Memory B cell (primary cell): ENCODE measurements around the gene SNX14.
"Not testable (repeated sequence)": the region's sequence is repeated elsewhere in the genome, so short reads cannot be mapped to it uniquely, and the experiment has no call there.

Experiments
- ATAC-seq: fragments of 150-1000 bp; cut with Tn5 transposase; 2 replicates; pipeline ENCODE4 v1.10.0; 2021; ENCODE audit warnings: low read depth, mild to moderate bottlenecking, moderate library complexity
- DNase-seq, 2 donors: peaks; one replicate each; pipeline ENCODE4 v3.0.0; 2022; ENCODE audit warnings: low spot score in 2 of 2
- H3K27ac Mint-ChIP-seq: one replicate; pipeline ENCODE4 v1.8.0; 2022; ENCODE audit warnings: mild to moderate bottlenecking, moderate library complexity, mixed read lengths
- H3K27me3 Mint-ChIP-seq: one replicate; pipeline ENCODE4 v1.8.0; 2022; ENCODE audit warnings: mixed read lengths
- H3K36me3 Mint-ChIP-seq: one replicate; pipeline ENCODE4 v1.8.0; 2022; ENCODE audit warnings: mild to moderate bottlenecking, mixed read lengths
- H3K4me1 Mint-ChIP-seq: one replicate; pipeline ENCODE4 v1.8.0; 2022; ENCODE audit warnings: mixed read lengths
- H3K4me3 Mint-ChIP-seq: one replicate; pipeline ENCODE4 v1.8.0; 2022; ENCODE audit warnings: mild to moderate bottlenecking, moderate library complexity, mixed read lengths
- H3K9me3 Mint-ChIP-seq: one replicate; pipeline ENCODE4 v1.8.0; 2022; ENCODE audit warnings: mixed read lengths

The SNX14 gene

DNA sequence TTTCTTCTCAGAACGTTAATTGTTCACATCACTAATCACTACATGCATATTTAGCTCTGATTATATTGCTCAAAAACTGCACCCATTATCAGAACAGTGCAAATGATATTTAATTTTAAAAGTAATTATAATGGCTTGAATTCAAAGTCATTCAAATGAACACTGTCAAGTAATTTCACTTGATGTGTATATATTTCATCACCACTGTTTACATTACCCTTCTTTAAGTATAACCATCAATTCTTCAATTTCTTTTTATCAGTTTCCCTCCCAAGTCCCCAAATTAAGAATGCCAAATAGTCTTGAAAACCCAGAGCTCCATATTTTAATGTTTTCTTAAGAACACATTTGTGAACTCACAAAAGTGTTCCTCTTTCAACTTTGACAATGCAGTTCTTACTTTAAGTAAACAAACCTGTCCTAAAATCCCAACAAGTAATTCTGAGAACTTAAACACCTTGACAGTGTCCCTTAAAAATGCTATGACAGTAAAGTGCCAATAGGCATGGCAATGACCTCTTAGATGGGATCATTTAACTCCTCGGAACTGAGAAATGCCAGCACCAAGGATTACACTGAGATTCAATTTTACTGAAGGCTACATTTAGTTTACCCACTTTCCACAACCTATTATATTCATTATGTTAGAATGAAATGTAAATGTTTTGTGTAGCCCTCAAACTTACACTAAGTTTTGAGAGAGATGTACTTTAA is 16.7 kb upstream of the SNX14 start:
- ATAC-seq = no peak
- no peak for DNase-seq
- no peaks in the 10 kb centered on the region for H3K9me3 Mint-ChIP-seq
- peaks cover 12% of the 10 kb centered on the region for H3K36me3 Mint-ChIP-seq
- H3K4me3 Mint-ChIP-seq = no peak overlapping the region
- H3K4me1 Mint-ChIP-seq = peaks cover 2% of the 10 kb centered on the region
- H3K27ac Mint-ChIP-seq = peak overlapping the region; percentile 39
- no peaks in the 10 kb centered on the region for H3K27me3 Mint-ChIP-seq

DNA sequence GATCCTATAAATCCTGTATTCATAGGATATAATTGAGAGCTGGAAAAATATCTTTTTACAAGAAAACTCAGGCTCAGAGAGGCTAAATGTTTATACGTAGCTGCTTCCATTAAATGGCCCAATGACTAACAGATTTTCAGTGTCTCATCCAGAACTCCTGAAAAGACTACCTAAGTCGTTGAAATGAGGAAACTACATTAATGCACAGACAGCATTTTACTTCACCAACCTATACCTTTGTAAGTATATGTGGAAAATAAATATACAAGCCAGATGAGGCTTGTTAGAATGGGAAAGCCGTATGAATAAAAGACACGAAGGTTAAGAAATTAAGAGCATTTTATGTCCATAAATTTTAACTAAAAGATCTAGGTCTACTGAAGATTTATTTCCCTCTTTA is 8.4 kb upstream of the SNX14 start:
- ATAC-seq = no peak
- H3K4me1 Mint-ChIP-seq = peaks cover 4% of the 10 kb centered on the region
- no peak for DNase-seq
- H3K27me3 Mint-ChIP-seq = no peaks in the 10 kb centered on the region
- H3K4me3 Mint-ChIP-seq = no peak overlapping the region
- H3K36me3 Mint-ChIP-seq = peaks cover 4% of the 10 kb centered on the region
- H3K27ac Mint-ChIP-seq = no peak overlapping the region
- H3K9me3 Mint-ChIP-seq = no peaks in the 10 kb centered on the region

- Mint-ChIP-seq H3K27ac (peak overlapping the region; percentile 49), H3K4me3 (no peak overlapping the region), H3K9me3 (no peaks in the 10 kb centered on the region), H3K4me1 (peaks cover 4% of the 10 kb centered on the region), H3K36me3 (peaks cover 4% of the 10 kb centered on the region), H3K27me3 (no peaks in the 10 kb centered on the region)
- DNase-seq (no peak), ATAC-seq (no peak)
Observed at GRCh38 chr6:85600713-85601313, 7.2 kb upstream of the SNX14 start.

DNA sequence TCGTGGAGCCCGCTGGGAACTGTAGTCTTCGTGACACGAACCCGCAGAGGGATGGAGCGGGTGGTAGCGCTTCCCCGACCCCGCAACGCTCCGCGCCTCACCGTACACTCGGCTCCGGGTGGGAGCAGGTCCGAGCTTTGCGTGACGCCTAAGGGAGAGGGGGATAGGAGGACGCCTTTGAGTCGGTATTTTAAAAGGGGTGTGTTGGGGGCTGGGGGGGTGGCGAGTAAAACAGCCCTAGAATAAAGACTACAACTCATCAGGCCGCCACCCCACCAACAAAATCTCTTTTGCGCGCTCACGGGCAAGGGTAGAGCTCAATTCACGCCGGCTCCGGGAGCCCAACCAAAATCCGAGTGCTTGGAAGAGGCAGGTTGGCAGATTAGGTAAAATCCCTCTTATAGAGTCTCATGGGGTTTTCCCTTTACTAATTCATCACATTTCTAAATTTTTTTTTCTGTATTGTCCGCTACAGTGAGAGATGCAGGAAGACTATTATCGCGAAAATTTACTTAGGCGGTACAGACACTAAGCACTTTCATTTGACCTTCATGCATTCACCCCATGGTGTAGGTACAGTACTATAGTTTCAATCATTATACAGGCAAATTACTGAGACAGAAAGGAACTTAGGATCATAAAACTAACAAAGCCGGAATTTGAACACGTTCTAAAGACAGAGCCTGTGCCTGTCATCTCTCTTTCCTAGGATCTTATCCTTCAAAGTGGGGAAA is 706 bp upstream of the SNX14 start:
- ATAC-seq (peak; percentile 15), DNase-seq (peak in 1 of 2 donors; percentile 20)
- Mint-ChIP-seq H3K36me3 (peaks cover 14% of the 10 kb centered on the region), H3K4me3 (peak overlapping the region; percentile 99), H3K4me1 (peaks cover 26% of the 10 kb centered on the region), H3K27me3 (no peaks in the 10 kb centered on the region), H3K9me3 (no peaks in the 10 kb centered on the region), H3K27ac (peak overlapping the region; percentile 94)

GRCh38 chr6:85592033-85592432 is 1.6 kb downstream of the SNX14 start:
- ATAC-seq (no peak), DNase-seq (no peak)
- peaks cover 18% of the 10 kb centered on the region for H3K36me3 Mint-ChIP-seq
- H3K27ac Mint-ChIP-seq = no peak overlapping the region
- H3K9me3 Mint-ChIP-seq = no peaks in the 10 kb centered on the region
- peak overlapping the region; percentile 99 for H3K4me3 Mint-ChIP-seq
- H3K4me1 Mint-ChIP-seq = peaks cover 27% of the 10 kb centered on the region
- no peaks in the 10 kb centered on the region for H3K27me3 Mint-ChIP-seq

GRCh38 chr6:85591207-85591606 is 2.5 kb downstream of the SNX14 start:
- Mint-ChIP-seq H3K4me3 (no peak overlapping the region), H3K27me3 (no peaks in the 10 kb centered on the region), H3K36me3 (peaks cover 21% of the 10 kb centered on the region), H3K27ac (no peak overlapping the region), H3K4me1 (peaks cover 30% of the 10 kb centered on the region), H3K9me3 (no peaks in the 10 kb centered on the region)
- no peak for ATAC-seq
- DNase-seq = no peak

- H3K27me3 Mint-ChIP-seq = no peaks in the 10 kb centered on the region
- ATAC-seq (no peak), DNase-seq (no peak)
- H3K9me3 Mint-ChIP-seq = peaks cover 13% of the 10 kb centered on the region
- no peak overlapping the region for H3K27ac Mint-ChIP-seq
- H3K4me1 Mint-ChIP-seq = peaks cover 35% of the 10 kb centered on the region
- peaks cover 52% of the 10 kb centered on the region for H3K36me3 Mint-ChIP-seq
- no peak overlapping the region for H3K4me3 Mint-ChIP-seq
Observed at GRCh38 chr6:85585741-85586140, 7.9 kb downstream of the SNX14 start.

DNA sequence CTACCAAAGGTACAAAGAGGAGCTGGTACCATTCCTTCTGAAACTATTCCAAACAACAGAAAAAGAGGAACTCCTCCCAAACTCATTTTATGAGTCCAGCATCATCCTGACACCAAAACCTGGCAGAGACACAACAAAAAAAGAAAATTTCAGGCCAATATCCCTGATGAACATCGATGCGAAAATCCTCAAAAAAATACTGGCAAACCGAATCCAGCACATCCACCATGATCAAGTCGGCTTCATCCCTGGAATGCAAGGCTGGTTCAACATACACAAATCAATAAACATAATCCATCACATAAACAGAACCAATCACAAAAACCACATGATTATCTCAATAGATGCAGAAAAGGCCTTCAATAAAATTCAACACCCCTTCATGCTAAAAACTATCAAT is 10.8 kb downstream of the SNX14 start:
- peaks cover 35% of the 10 kb centered on the region for H3K4me1 Mint-ChIP-seq
- not testable (repeated sequence) for DNase-seq, ATAC-seq, H3K27me3 Mint-ChIP-seq, H3K27ac Mint-ChIP-seq, H3K4me3 Mint-ChIP-seq
- H3K9me3 Mint-ChIP-seq = peaks cover 13% of the 10 kb centered on the region
- H3K36me3 Mint-ChIP-seq = peaks cover 44% of the 10 kb centered on the region

DNA sequence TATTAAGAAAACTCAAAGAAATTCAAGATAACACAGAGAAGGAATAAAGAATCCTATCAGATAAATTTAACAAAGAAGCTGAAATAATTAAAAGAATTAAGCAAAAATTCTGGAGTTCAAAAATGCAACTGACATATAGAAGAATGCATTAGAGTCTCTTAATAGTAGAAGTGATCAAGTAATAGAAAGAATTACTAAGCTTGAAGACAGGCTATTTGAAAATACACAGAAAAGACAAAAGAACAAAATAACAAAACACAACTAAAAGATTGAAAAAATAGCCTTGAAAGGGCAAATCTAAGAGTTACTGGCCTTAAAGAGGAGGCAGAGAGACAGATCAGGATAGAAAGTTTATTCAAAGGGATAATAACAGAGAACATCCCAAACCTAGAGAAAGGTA is 12.1 kb downstream of the SNX14 start:
- H3K27ac Mint-ChIP-seq = no peak overlapping the region
- ATAC-seq = no peak

GRCh38 chr6:85580878-85581267 is 12.8 kb downstream of the SNX14 start:
- ATAC-seq (no peak), DNase-seq (no peak)
- Mint-ChIP-seq H3K4me1 (peaks cover 29% of the 10 kb centered on the region), H3K27ac (no peak overlapping the region), H3K27me3 (no peaks in the 10 kb centered on the region), H3K4me3 (no peak overlapping the region), H3K9me3 (peaks cover 13% of the 10 kb centered on the region), H3K36me3 (peaks cover 38% of the 10 kb centered on the region)

More for the DNA sequence above, 12.1 kb downstream of the SNX14 start:
- no peak for DNase-seq
- peaks cover 13% of the 10 kb centered on the region for H3K9me3 Mint-ChIP-seq
- H3K4me1 Mint-ChIP-seq = peaks cover 31% of the 10 kb centered on the region
- no peaks in the 10 kb centered on the region for H3K27me3 Mint-ChIP-seq
- no peak overlapping the region for H3K4me3 Mint-ChIP-seq
- peaks cover 39% of the 10 kb centered on the region for H3K36me3 Mint-ChIP-seq

- H3K9me3 Mint-ChIP-seq = peaks cover 12% of the 10 kb centered on the region
- no peaks in the 10 kb centered on the region for H3K27me3 Mint-ChIP-seq
- no peak overlapping the region for H3K4me3 Mint-ChIP-seq
- H3K4me1 Mint-ChIP-seq = peaks cover 32% of the 10 kb centered on the region
- peaks cover 36% of the 10 kb centered on the region for H3K36me3 Mint-ChIP-seq
- H3K27ac Mint-ChIP-seq = no peak overlapping the region
- DNase-seq (no peak), ATAC-seq (no peak)
Observed at GRCh38 chr6:85580118-85580877, 13.4 kb downstream of the SNX14 start.

GRCh38 chr6:85579581-85579980 is 14.1 kb downstream of the SNX14 start:
- Mint-ChIP-seq H3K4me1 (peaks cover 34% of the 10 kb centered on the region), H3K9me3 (peaks cover 11% of the 10 kb centered on the region), H3K36me3 (peaks cover 29% of the 10 kb centered on the region), H3K27me3 (no peaks in the 10 kb centered on the region), H3K4me3 (no peak overlapping the region), H3K27ac (no peak overlapping the region)
- DNase-seq = no peak
- no peak for ATAC-seq

DNA sequence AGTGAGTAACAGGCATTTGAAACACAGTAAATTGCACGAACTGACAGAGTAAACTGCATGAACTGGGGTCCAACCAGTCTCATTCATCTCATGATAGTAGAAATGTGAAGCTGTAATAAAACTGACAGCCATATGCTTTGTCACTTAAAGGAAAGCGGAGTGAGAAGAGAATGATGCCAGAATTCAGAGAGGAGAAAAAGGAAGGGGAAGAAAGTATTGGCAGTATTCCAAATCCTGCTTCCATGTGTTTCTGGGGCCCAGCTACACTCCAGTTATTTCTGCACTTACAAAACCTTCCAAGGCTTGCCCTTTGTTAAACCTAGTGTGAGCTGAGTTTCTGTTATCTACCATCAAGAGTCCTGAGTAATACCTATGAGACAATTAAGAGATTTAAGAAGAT is 17.2 kb downstream of the SNX14 start:
- DNase-seq (no peak), ATAC-seq (no peak)
- no peak overlapping the region for H3K27ac Mint-ChIP-seq
- no peak overlapping the region for H3K4me3 Mint-ChIP-seq
- peaks cover 21% of the 10 kb centered on the region for H3K4me1 Mint-ChIP-seq
- no peaks in the 10 kb centered on the region for H3K27me3 Mint-ChIP-seq
- H3K36me3 Mint-ChIP-seq = peaks cover 8% of the 10 kb centered on the region
- H3K9me3 Mint-ChIP-seq = no peaks in the 10 kb centered on the region
